GM06990 (cell line): ENCODE results near the gene TFEB.
A peak's percentile ranks its signal among the peaks of the same experiment; 100 is the strongest.

Source experiments
- DNase-seq: peaks from one replicate; pipeline ENCODE4 v3.0.0-alpha.2; 2011; ENCODE audit not compliant: insufficient read length; ENCODE audit errors: extremely low read depth
- H3K27me3 ChIP-seq: replicated peaks from 2 replicates; pipeline ENCODE4 v1.6.0; 2011; ENCODE audit warnings: low read length; ENCODE audit not compliant: control insufficient read depth, insufficient read depth
- H3K36me3 ChIP-seq: 2 replicates; pipeline ENCODE4 v1.5.1; 2011; ENCODE audit warnings: low read length; ENCODE audit not compliant: control insufficient read depth, insufficient read depth
- H3K4me3 ChIP-seq: replicated peaks from 2 replicates; pipeline ENCODE4 v1.5.1; 2011; ENCODE audit warnings: low read depth, mild to moderate bottlenecking, control low read depth, low read length
- TF ChIP-seq, protein P1 (sequence below): IDR thresholded peaks from 2 replicates; pipeline ENCODE4 v1.5.1; 2011; ENCODE audit warnings: low read length, control low read depth, mild to moderate bottlenecking, inconsistent platforms; ENCODE audit not compliant: insufficient read depth, poor library complexity, severe bottlenecking

The TFEB gene

DNA sequence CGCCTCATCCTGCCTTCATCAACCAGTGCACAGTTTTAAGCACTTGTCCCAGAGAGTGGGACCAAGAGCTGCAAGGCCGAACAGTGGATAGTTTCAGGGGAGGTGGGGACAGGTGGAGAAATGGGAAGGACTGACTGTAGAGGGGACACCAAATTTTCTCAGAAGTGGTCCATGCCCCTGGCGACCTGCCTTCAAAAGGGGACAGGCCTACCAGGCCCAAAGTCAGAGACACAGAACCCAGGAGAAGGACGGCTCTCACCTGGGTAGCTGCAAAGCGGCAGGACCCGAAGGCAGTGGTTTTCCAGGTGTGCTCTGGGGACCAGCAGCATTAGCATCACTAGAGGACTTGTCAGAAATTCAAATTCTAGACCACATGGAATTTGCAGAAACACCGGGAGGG lies 5.8 kb downstream of the TFEB start:
- TF ChIP-seq, protein P1, sequence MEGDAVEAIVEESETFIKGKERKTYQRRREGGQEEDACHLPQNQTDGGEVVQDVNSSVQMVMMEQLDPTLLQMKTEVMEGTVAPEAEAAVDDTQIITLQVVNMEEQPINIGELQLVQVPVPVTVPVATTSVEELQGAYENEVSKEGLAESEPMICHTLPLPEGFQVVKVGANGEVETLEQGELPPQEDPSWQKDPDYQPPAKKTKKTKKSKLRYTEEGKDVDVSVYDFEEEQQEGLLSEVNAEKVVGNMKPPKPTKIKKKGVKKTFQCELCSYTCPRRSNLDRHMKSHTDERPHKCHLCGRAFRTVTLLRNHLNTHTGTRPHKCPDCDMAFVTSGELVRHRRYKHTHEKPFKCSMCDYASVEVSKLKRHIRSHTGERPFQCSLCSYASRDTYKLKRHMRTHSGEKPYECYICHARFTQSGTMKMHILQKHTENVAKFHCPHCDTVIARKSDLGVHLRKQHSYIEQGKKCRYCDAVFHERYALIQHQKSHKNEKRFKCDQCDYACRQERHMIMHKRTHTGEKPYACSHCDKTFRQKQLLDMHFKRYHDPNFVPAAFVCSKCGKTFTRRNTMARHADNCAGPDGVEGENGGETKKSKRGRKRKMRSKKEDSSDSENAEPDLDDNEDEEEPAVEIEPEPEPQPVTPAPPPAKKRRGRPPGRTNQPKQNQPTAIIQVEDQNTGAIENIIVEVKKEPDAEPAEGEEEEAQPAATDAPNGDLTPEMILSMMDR, result no peak
- no peak for DNase-seq
- Histone ChIP-seq H3K4me3 (peak overlapping the region; percentile 78), H3K27me3 (no peaks in the 10 kb centered on the region), H3K36me3 (peaks cover 3% of the 10 kb centered on the region; the same call in 1 of the 2 replicates)

DNA sequence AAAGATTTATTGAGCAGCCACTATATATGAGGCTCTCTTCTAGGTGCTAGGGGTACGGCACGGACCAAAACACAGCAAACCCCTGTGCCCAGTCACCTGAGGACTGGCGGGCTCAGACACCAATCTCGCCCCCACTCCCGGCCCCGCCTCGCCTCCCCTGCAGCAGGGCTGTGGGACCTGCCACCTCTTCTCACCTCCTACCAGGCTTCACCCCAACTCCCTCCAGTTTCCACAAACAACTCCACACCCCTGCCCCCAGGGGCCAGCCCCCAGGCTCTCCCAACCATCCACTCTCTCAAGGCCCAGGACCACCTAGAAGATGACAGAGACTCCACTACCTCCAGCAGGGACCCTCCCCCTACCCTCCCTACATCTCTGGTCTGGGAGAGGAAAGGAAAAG lies 6.5 kb downstream of the TFEB start:
- TF ChIP-seq, protein P1, result no peak
- no peak for DNase-seq
- no peaks in the 10 kb centered on the region for H3K27me3 ChIP-seq
- H3K36me3 ChIP-seq, result peaks cover 3% of the 10 kb centered on the region; the same call in 1 of the 2 replicates
- peak overlapping the region; percentile 78 for H3K4me3 ChIP-seq

DNA sequence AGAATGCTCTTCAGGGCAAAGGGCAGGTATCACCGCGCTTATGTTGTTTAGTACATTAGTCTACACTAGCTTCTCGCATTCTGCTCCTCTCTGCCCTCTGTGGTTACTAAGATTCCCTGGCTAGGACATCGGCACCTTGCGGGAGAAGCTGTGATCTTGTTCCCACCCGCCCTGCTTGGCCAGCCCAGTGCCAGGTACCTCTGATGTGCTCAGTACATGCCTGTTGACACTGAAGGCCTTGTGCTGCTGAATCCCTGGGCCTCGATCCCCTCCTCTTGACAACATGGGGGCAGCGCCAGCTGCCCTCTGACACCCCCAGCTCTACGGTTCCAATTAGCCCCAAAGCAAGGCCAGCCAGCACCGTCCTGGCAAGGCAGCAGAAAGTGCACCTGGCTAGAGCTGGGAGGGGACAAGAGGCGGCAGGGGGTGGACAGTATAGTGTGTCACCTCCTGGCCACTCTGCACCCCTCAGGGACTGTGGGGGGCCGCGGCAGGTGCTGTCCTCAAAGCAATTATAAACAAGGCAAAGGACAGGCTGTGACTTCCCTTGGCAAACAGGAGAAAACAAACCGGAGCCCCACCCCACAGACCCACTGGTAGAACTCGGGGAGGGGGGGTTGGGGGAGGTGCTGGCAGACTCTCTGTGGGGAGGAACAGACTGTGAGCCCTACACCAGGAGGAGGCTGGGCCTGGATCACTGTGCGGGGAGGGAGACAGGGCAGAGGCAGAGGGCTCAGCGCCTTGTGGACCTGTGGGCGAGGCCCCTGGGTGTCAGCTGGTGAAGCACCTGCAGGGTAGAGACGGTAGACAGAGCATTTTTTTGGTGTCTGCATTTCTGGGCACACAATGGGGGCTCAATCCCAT lies 7.1 kb downstream of the TFEB start:
- TF ChIP-seq, protein P1, result no peak
- peaks cover 3% of the 10 kb centered on the region; the same call in 1 of the 2 replicates for H3K36me3 ChIP-seq
- no peak for DNase-seq
- no peaks in the 10 kb centered on the region for H3K27me3 ChIP-seq
- H3K4me3 ChIP-seq, result peak overlapping the region; percentile 78

DNA sequence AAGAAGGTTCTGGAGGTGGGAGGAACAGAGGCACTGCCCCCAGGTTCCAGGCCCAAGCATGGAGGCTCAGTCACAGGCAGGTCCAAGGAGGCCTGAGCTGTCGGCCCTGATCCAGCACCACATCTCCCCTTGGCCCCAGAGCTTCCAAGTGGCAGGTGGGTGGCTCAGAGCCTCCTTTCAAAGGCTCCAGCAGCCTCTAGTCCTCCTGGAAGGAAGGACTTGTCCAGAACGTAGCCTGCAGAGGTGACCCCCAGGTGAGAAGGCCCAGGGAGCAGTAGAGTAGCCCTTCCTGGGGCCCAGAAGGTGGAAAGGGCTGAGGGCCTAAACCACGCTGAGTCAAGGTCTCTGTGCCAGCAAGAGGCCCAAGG lies 7.7 kb downstream of the TFEB start:
- DNase-seq, result no peak
- TF ChIP-seq, protein P1, result no peak
- Histone ChIP-seq H3K4me3 (no peak overlapping the region; the same call in 1 of the 2 replicates), H3K27me3 (no peaks in the 10 kb centered on the region), H3K36me3 (peaks cover 3% of the 10 kb centered on the region; the same call in 1 of the 2 replicates)

DNA sequence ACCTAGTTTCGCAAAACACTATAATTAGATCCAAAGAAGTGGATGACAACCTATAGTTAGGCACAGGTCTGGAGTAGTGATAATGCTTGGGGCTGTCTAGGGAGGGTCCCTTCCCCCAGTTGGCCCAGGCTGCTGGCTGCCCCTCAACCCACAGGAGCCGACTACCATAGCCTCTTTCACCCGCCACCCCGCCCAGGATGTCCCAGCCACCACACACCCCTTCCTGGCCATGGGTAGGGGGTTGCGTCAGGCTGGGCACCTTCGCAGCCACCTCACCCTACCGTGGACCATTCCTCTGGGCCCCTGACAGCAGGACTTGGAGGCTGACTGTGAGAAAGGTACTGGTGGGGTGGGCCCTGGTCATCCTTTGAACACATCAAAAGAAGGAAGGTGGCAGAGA lies 8.5 kb downstream of the TFEB start:
- H3K4me3 ChIP-seq, result no peak overlapping the region
- no peaks in the 10 kb centered on the region for H3K27me3 ChIP-seq
- peaks cover 3% of the 10 kb centered on the region; the same call in 1 of the 2 replicates for H3K36me3 ChIP-seq
- no peak for DNase-seq
- TF ChIP-seq, protein P1, result no peak
